HepG2 (cell line): ENCODE results near the gene MGAT2. TPM values are rescaled to one million over a fixed set of nuclear protein-coding genes. Genes with fewer than 3 reads are reported as not detected.

Source experiments
- ATAC-seq: fragments of 200-7000 bp; cut with Tn5 transposase; 3 replicates; pipeline ENCODE4 v1.9.1; 2020; ENCODE audit warnings: mild to moderate bottlenecking, moderate library complexity
- BruUV-seq: library from RNA; stranded (reverse); fragments of 400-500 nt; replicated peaks from 2 replicates; lab custom pipeline; 2021; lab: Mats Ljungman, UMichigan
- CTCF ChIA-PET: fragments of 300-600 bp; formaldehyde crosslinking; extraction: SDS; loops from one replicate; lab custom pipeline; 2021; ENCODE audit warnings: low total read pairs, inconsistent platforms, low intra/inter-chr PET ratio; lab: Yijun Ruan, JAX
- POLR2A ChIA-PET: fragments of 350-600 bp; sonication (Branson Sonifier 250); formaldehyde crosslinking; loops from one replicate; lab custom pipeline; 2020; ENCODE audit warnings: antibody characterized with exemption, inconsistent platforms; lab: Yijun Ruan, JAX
- DNase-seq: peaks from one replicate; pipeline ENCODE4 v3.0.0-alpha.2; 2015; ENCODE audit warnings: low spot score
- FAIRE-seq: peaks from 3 replicates; lab custom pipeline; 2011; peaks lifted over from hg19 to GRCh38; lab: Jason Lieb, UNC
- H2AFZ ChIP-seq: one replicate; pipeline ENCODE4 v1.6.1; 2011; ENCODE audit warnings: low read length, inconsistent platforms
- H3K27ac ChIP-seq: fragments of 300-600 bp; 3 replicates; pipeline ENCODE4 v1.8.0; 2011; ENCODE audit warnings: mixed run types, mild to moderate bottlenecking, mixed read lengths, low read length, inconsistent platforms; ENCODE audit not compliant: insufficient read depth; ENCODE audit errors: extremely low read length
- H3K27me3 ChIP-seq, 2 experiments: fragments of 200-600 bp in 1 of 2; 2 replicates in 1 of 2; 3 replicates in 1 of 2; pipeline versions ENCODE4 v1.6.0 to v1.8.0; 2011; ENCODE audit warnings: low read length in 2 of 2, mild to moderate bottlenecking in 2 of 2, moderate library complexity in 2 of 2, inconsistent platforms in 1 of 2; ENCODE audit not compliant: insufficient read depth in 2 of 2, control insufficient read depth in 1 of 2
- H3K36me3 ChIP-seq, 2 experiments: fragments of 200-600 bp in 1 of 2; replicated peaks in 1 of 2; 2 replicates in 1 of 2; 3 replicates in 1 of 2; pipeline versions ENCODE4 v1.5.1 to v1.8.0; 2011; ENCODE audit warnings: low read length in 2 of 2, inconsistent platforms in 1 of 2; ENCODE audit not compliant: insufficient read depth in 2 of 2, control insufficient read depth in 1 of 2
- H3K4me1 ChIP-seq: 2 replicates; pipeline ENCODE4 v1.5.1; 2012; ENCODE audit warnings: low read length, inconsistent platforms; ENCODE audit not compliant: insufficient read depth
- H3K4me2 ChIP-seq: 2 replicates; pipeline ENCODE4 v1.6.0; 2011; ENCODE audit warnings: low read depth, low read length, inconsistent platforms
- H3K4me3 ChIP-seq, 3 experiments: fragments of 200-600 bp in 1 of 3; sonication (generic), shearing (Covaris generic) in 1 of 3; replicated peaks in 1 of 3; 2 replicates each; pipeline ENCODE4 v1.5.1; 2011 to 2016; ENCODE audit warnings: low read length in 3 of 3, inconsistent platforms in 2 of 3, low read depth in 2 of 3, mild to moderate bottlenecking in 2 of 3, control low read depth in 1 of 3, mixed read lengths in 1 of 3; ENCODE audit not compliant: insufficient read depth in 1 of 3
- H3K79me2 ChIP-seq: one replicate; pipeline ENCODE4 v1.6.1; 2011; ENCODE audit warnings: low read length, inconsistent platforms; ENCODE audit not compliant: insufficient read depth
- H3K9ac ChIP-seq: 2 replicates; pipeline ENCODE4 v1.6.0; 2011; ENCODE audit warnings: mild to moderate bottlenecking, low read depth, low read length, inconsistent platforms; ENCODE audit not compliant: insufficient read depth
- H3K9me3 ChIP-seq: 2 replicates; pipeline ENCODE4 v1.5.1; 2012; ENCODE audit warnings: mild to moderate bottlenecking, low read length
- H4K20me1 ChIP-seq: 2 replicates; pipeline ENCODE4 v1.6.0; 2011; ENCODE audit warnings: inconsistent platforms, mild to moderate bottlenecking, low read length, moderate library complexity; ENCODE audit not compliant: insufficient read depth
- EEA1 ChIP-seq: sonication (generic); formaldehyde crosslinking; IDR thresholded peaks from 2 replicates; pipeline ENCODE4 v1.5.1; 2020; ENCODE audit warnings: mild to moderate bottlenecking, missing genetic modification reagents, borderline replicate concordance
- FIP1L1 ChIP-seq: fragments of 200-400 bp; formaldehyde crosslinking; IDR thresholded peaks from 2 replicates; pipeline ENCODE4 v1.6.1; 2018; ENCODE audit warnings: low read depth, mild to moderate bottlenecking, low read length, moderate library complexity, borderline replicate concordance; ENCODE audit not compliant: insufficient read depth
- GABPB1 ChIP-seq: IDR thresholded peaks from 2 replicates; pipeline ENCODE4 v1.6.1; 2016; ENCODE audit warnings: mild to moderate bottlenecking, missing genetic modification reagents, moderate library complexity, missing compliant biosample characterization
- GLI4 ChIP-seq: sonication (generic); formaldehyde crosslinking; IDR thresholded peaks from 2 replicates; pipeline ENCODE4 v1.5.1; 2020; ENCODE audit warnings: missing genetic modification reagents, mild to moderate bottlenecking, moderate library complexity, borderline replicate concordance
- GPN1 ChIP-seq: sonication (generic); formaldehyde crosslinking; IDR thresholded peaks from 2 replicates; pipeline ENCODE4 v1.5.1; 2020; ENCODE audit warnings: missing genetic modification reagents, borderline replicate concordance
- HNF4G ChIP-seq, 2 experiments: sonication (generic) in 1 of 2; formaldehyde crosslinking in 1 of 2; IDR thresholded peaks; 2 replicates each; pipeline versions ENCODE4 v1.4.0 to v1.6.1; 2011 to 2020; ENCODE audit warnings: borderline replicate concordance in 2 of 2, low read depth in 2 of 2, mild to moderate bottlenecking in 2 of 2, low read length in 1 of 2, missing genetic modification reagents in 1 of 2, moderate library complexity in 1 of 2
- IKZF4 ChIP-seq: sonication (generic); formaldehyde crosslinking; IDR thresholded peaks from 2 replicates; pipeline ENCODE4 v1.5.1; 2020; ENCODE audit warnings: borderline replicate concordance, mild to moderate bottlenecking, low read depth, missing genetic modification reagents; ENCODE audit errors: not compliant biosample characterization
- KAT7 ChIP-seq: IDR thresholded peaks from 2 replicates; pipeline ENCODE4 v1.6.1; 2018; ENCODE audit warnings: borderline replicate concordance, missing compliant biosample characterization
- NR1H2 ChIP-seq: sonication (generic); formaldehyde crosslinking; IDR thresholded peaks from 2 replicates; pipeline ENCODE4 v1.8.1; 2022; ENCODE audit warnings: low read depth, missing genetic modification reagents, borderline replicate concordance
- TBL1XR1 ChIP-seq: fragments of 150-350 bp; IDR thresholded peaks from 2 replicates; pipeline ENCODE4 v1.6.1; 2014; ENCODE audit warnings: borderline replicate concordance, low read length; ENCODE audit not compliant: partially characterized antibody
- TEAD3 ChIP-seq: optimal IDR thresholded peaks from 2 replicates; pipeline ENCODE3; 2016; ENCODE audit warnings: borderline replicate concordance
- USF2 ChIP-seq, 2 experiments: sonication (generic) in 1 of 2; formaldehyde crosslinking in 1 of 2; IDR thresholded peaks; 2 replicates each; pipeline versions ENCODE4 v1.5.1 to v1.6.1; 2011 to 2020; ENCODE audit warnings: borderline replicate concordance in 1 of 2, low read depth in 1 of 2, low read length in 1 of 2, mild to moderate bottlenecking in 1 of 2, missing genetic modification reagents in 1 of 2, moderate library complexity in 1 of 2
- ZNF317 ChIP-seq: sonication (generic); formaldehyde crosslinking; IDR thresholded peaks from 2 replicates; pipeline ENCODE4 v1.5.0; 2020; ENCODE audit warnings: mild to moderate bottlenecking, missing genetic modification reagents
- ZNF44 ChIP-seq: sonication (generic); formaldehyde crosslinking; IDR thresholded peaks from 2 replicates; pipeline ENCODE4 v1.5.1; 2020; ENCODE audit warnings: mild to moderate bottlenecking, missing genetic modification reagents
- WGBS: methylation state at CpG from one replicate; pipeline ENCODE4 v1.1.6; 2017; ENCODE audit warnings: low lambda C conversion rate; 5-methylcytosine and 5-hydroxymethylcytosine counted together
- in situ Hi-C: cut with HindIII; loops from 2 replicates; pipeline ENCODE4 v1.10.0; 2017; ENCODE audit warnings: low pct_unique_long_range_greater_than_20kb; ENCODE audit not compliant: extremely low pct_ligation_motif_present
- intact Hi-C: fragments of 100-400 bp; cut with micrococcal nuclease; formaldehyde crosslinking; loops from one replicate; pipeline ENCODE4 v1.10.0; 2022; ENCODE audit not compliant: unreplicated experiment
- polyA plus RNA-seq, 8 experiments: library from polyadenylated mRNA; depleted of rRNA in 3 of 8; stranded (reverse) in 7 of 8; unstranded in 1 of 8; fragments of >200 nt; fragmentation: Illumina TruSeq in 4 of 8; extraction: Trizol in 4 of 8; gene quantifications; 2 replicates each; pipeline versions ENCODE4 v1.2.1 to v1.2.3, GENCODE V29; 2011 to 2016; ENCODE audit warnings: low read depth in 4 of 8, missing spikeins in 1 of 8, mixed read lengths in 1 of 8; ENCODE audit not compliant: insufficient read depth in 1 of 8
- total RNA-seq, 5 experiments: library from RNA; depleted of rRNA; stranded (reverse); fragments of >200 nt; fragmentation: Illumina TruSeq; extraction: Trizol; gene quantifications; 2 replicates each; pipeline ENCODE4 v1.2.3, GENCODE V29; 2016; ENCODE audit warnings: low read depth in 1 of 5
- TF ChIP-seq, protein P1 (sequence below): IDR thresholded peaks from 2 replicates; pipeline ENCODE4 v1.6.1; 2016; ENCODE audit warnings: mild to moderate bottlenecking, missing biosample characterization, missing genetic modification reagents
- TF ChIP-seq, protein P2 (sequence below), 2 experiments: sonication (generic) in 1 of 2; formaldehyde crosslinking in 1 of 2; IDR thresholded peaks; 2 replicates each; pipeline versions ENCODE4 v1.4.0 to v1.6.1; 2018 to 2020; ENCODE audit warnings: missing genetic modification reagents in 2 of 2, borderline replicate concordance in 1 of 2, low read depth in 1 of 2, mild to moderate bottlenecking in 1 of 2, missing biosample characterization in 1 of 2

The MGAT2 gene
- total and polyA plus RNA-seq, 2 of the 13 experiments (the other 11 are each of a cell fraction or from before 2014, with no cell fraction given): 12.9 to 51.9 TPM

- Histone ChIP-seq H3K27ac (peak overlapping the region; percentile 94), H3K9ac (peak overlapping the region; percentile 96), H3K4me3 (peak overlapping the region; percentile 81 to 92 (median 86)), H3K79me2 (peaks cover 58% of the 10 kb centered on the region), H3K4me2 (peak overlapping the region; percentile 95), H3K36me3 (peaks cover 0 to 17% of the 10 kb centered on the region in 2 experiments; a peak in 2 of 5 replicates), H2AFZ (no peak overlapping the region), H4K20me1 (peaks cover 12% of the 10 kb centered on the region), H3K4me1 (peaks cover 58% of the 10 kb centered on the region), H3K27me3 (no peaks in the 10 kb centered on the region; a peak in 1 of 5 replicates), H3K9me3 (no peaks in the 10 kb centered on the region)
- DNase-seq (no peak), FAIRE-seq (no peak), ATAC-seq (peak; percentile 29)
- POLR2A ChIA-PET: interaction anchor here (0.7 to 3.4 kb wide), 18 partner anchors 9 to 233 kb away, joined by 3 to 65 read pairs (median 10); partner anchors contain the start of genes DNAAF2, KLHDC2, LRR1 and NEMF
- intact Hi-C loops (loop anchor here (2.0 kb wide), 2 partner anchors 24 to 34 kb away; partner anchors contain the start of gene RPS29), in situ Hi-C loops (no loop called here)
- WGBS: 3% methylated on average over 10 of the region's 65 CpGs
- CTCF ChIA-PET: no interaction called here
- no TSS peak for BruUV-seq
- TF ChIP-seq ZNF317 (CRISPR knock-in tag) (no peak), TBL1XR1 (no peak), USF2 (IDR thresholded peaks at IDR 0.05; ENCODE audit: low read depth, low read length) (no peak), USF2 (CRISPR knock-in tag; IDR thresholded peaks at IDR 0.05; ENCODE audit: borderline replicate concordance) (no peak), FIP1L1 (no peak), GPN1 (CRISPR knock-in tag) (no peak), NR1H2 (CRISPR knock-in tag) (no peak), ZNF44 (CRISPR knock-in tag) (peak; percentile 80; the same call in 1 of the 2 replicates), GLI4 (CRISPR knock-in tag) (peak; percentile 42; the same call in 1 of the 2 replicates), KAT7 (CRISPR knock-in tag) (peak; percentile 86; the same call in 1 of the 2 replicates), EEA1 (CRISPR knock-in tag) (no peak), GABPB1 (CRISPR knock-in tag) (no peak), TEAD3 (CRISPR knock-in tag) (peak; percentile 25), HNF4G (IDR thresholded peaks at IDR 0.05; ENCODE audit: borderline replicate concordance, low read depth, low read length) (peak; percentile 55; the same call in 1 of the 2 replicates), HNF4G (CRISPR knock-in tag; IDR thresholded peaks at IDR 0.05; ENCODE audit: borderline replicate concordance, low read depth) (no peak), IKZF4 (CRISPR knock-in tag) (peak; percentile 65)
- TF ChIP-seq, protein P1, sequence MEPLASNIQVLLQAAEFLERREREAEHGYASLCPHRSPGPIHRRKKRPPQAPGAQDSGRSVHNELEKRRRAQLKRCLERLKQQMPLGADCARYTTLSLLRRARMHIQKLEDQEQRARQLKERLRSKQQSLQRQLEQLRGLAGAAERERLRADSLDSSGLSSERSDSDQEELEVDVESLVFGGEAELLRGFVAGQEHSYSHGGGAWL (CRISPR knock-in tag): peak; percentile 9; the same call in 1 of the 2 replicates
- TF ChIP-seq, protein P2, sequence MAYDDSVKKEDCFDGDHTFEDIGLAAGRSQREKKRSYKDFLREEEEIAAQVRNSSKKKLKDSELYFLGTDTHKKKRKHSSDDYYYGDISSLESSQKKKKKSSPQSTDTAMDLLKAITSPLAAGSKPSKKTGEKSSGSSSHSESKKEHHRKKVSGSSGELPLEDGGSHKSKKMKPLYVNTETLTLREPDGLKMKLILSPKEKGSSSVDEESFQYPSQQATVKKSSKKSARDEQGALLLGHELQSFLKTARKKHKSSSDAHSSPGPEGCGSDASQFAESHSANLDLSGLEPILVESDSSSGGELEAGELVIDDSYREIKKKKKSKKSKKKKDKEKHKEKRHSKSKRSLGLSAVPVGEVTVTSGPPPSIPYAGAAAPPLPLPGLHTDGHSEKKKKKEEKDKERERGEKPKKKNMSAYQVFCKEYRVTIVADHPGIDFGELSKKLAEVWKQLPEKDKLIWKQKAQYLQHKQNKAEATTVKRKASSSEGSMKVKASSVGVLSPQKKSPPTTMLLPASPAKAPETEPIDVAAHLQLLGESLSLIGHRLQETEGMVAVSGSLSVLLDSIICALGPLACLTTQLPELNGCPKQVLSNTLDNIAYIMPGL (CRISPR knock-in tag; IDR thresholded peaks at IDR 0.05; ENCODE audit: borderline replicate concordance in 1 of 2, low read depth in 1 of 2): 0 out of 4 replicates have a peak, but pooled peaks of 1 of the 2 experiments have one; percentile 3
Observed at GRCh38 chr14:49621114-49621881, 699 bp downstream of the MGAT2 start.
